Measurements from ENCODE around the gene CLCN5. TPM values are rescaled to one million over a fixed set of nuclear protein-coding genes. Genes with fewer than 3 reads are reported as not detected.
A peak's percentile ranks its signal among the peaks of the same experiment; 100 is the strongest.

The CLCN5 gene
- total RNA-seq, 2 experiments from 2014 or later: 0.61 to 1.6 TPM

GRCh38 chrX:50075630-50076339, 153.4 kb downstream of the CLCN5 start:
- no peak for TF ChIP-seq CTCF (IDR thresholded peaks at IDR 0.05)
- no peaks in the 10 kb centered on the region for H3K4me1 ChIP-seq (ENCODE audit: insufficient read depth, low read length)
- no peaks in the 10 kb centered on the region for H3K27me3 Mint-ChIP-seq

DNA sequence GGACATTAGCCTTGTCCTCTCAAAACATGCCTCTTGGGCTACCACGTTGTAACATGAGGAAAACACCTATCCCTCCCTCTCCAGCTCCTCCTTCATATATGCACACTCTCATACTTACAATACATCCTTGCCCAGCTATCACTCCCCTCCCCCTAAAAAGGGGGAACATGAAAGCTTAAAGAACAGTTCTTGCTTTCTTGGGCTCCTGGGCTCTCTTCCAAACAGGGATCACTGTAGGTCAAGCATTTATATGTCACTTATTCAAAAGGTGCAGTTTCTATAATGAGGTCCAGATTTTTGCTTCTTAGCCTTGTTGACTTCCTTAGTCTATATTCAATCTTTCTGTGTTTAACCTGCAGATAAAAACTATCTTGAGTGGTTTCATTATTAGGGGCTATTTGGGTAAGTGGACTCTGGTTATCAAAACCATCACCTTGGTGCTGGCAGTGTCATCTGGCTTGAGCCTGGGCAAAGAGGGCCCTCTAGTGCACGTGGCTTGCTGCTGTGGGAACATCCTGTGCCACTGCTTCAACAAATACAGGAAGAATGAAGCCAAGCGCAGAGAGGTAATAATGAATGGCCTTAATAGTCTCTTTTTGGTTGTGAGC, 159.0 kb downstream of the CLCN5 start:
- no peak overlapping the region for H3K27ac ChIP-seq (ENCODE audit: low read depth in 1 of 2, low read length in 2 of 2)
- H3K27me3 Mint-ChIP-seq: no peaks in the 10 kb centered on the region

More at GRCh38 chrX:50075630-50076339, 153.4 kb downstream of the CLCN5 start:
- no peaks in the 10 kb centered on the region for H3K9me3 ChIP-seq (ENCODE audit: control insufficient read depth in 1 of 2, insufficient read depth in 1 of 2, low read length in 2 of 2)
- no peak overlapping the region for H3K27ac Mint-ChIP-seq
- DNase-seq: peak in 1 of 14 experiments; percentile 2
- CTCF ChIA-PET: no interaction called here
- H3K36me3 ChIP-seq (ENCODE audit: insufficient read depth, low read length): no peaks in the 10 kb centered on the region
- H3K27me3 ChIP-seq (ENCODE audit: control insufficient read depth in 1 of 2, insufficient read depth in 2 of 2, low read length in 2 of 2): no peaks in the 10 kb centered on the region
- H3K9me3 Mint-ChIP-seq: no peaks in the 10 kb centered on the region
- peaks cover 4% of the 10 kb centered on the region for H3K36me3 Mint-ChIP-seq (ENCODE audit: low read depth)
- POLR2A ChIA-PET: no interaction called here
- no peak overlapping the region for H3K4me3 ChIP-seq (ENCODE audit: low read length)
- ATAC-seq (ENCODE audit: poor library complexity): no peak
- no peak overlapping the region for H3K4me3 Mint-ChIP-seq
- H3K4me1 Mint-ChIP-seq (ENCODE audit: low read depth): no peaks in the 10 kb centered on the region
- H3K27ac ChIP-seq (ENCODE audit: low read depth in 1 of 2, low read length in 2 of 2): no peak overlapping the region
- intact Hi-C loops (cut with DNase I, micrococcal nuclease): no loop called here

GRCh38 chrX:50082741-50083140, 160.3 kb downstream of the CLCN5 start:
- no peaks in the 10 kb centered on the region for H3K36me3 ChIP-seq (ENCODE audit: insufficient read depth, low read length)
- no peaks in the 10 kb centered on the region for H3K27me3 Mint-ChIP-seq
- H3K27me3 ChIP-seq (ENCODE audit: control insufficient read depth in 1 of 2, insufficient read depth in 2 of 2, low read length in 2 of 2): no peaks in the 10 kb centered on the region
- intact Hi-C loops (cut with DNase I, micrococcal nuclease): loop anchor here in 1 of 2 experiments (10.0 kb wide), 1 partner anchor 168 kb away; no protein-coding TSS in a partner anchor
- TF ChIP-seq CTCF (IDR thresholded peaks at IDR 0.05): no peak
- no peak overlapping the region for H3K4me3 ChIP-seq (ENCODE audit: low read length)
- H3K27ac Mint-ChIP-seq: no peak overlapping the region
- no peaks in the 10 kb centered on the region for H3K4me1 Mint-ChIP-seq (ENCODE audit: low read depth)
- ChIA-PET CTCF (no interaction called here), POLR2A (no interaction called here)
- ATAC-seq (ENCODE audit: poor library complexity) (no peak), DNase-seq (no peak)
- H3K36me3 Mint-ChIP-seq (ENCODE audit: low read depth): no peaks in the 10 kb centered on the region
- no peaks in the 10 kb centered on the region for H3K9me3 Mint-ChIP-seq
- H3K9me3 ChIP-seq (ENCODE audit: control insufficient read depth in 1 of 2, insufficient read depth in 1 of 2, low read length in 2 of 2): no peaks in the 10 kb centered on the region
- H3K27ac ChIP-seq (ENCODE audit: low read depth in 1 of 2, low read length in 2 of 2): no peak overlapping the region
- no peaks in the 10 kb centered on the region for H3K4me1 ChIP-seq (ENCODE audit: insufficient read depth, low read length)
- no peak overlapping the region for H3K4me3 Mint-ChIP-seq

More for the DNA sequence above, 159.0 kb downstream of the CLCN5 start:
- H3K27ac Mint-ChIP-seq: no peak overlapping the region
- no peak for TF ChIP-seq CTCF (IDR thresholded peaks at IDR 0.05)
- H3K4me1 Mint-ChIP-seq (ENCODE audit: low read depth): no peaks in the 10 kb centered on the region
- Histone ChIP-seq H3K27me3 (ENCODE audit: control insufficient read depth in 1 of 2, insufficient read depth in 2 of 2, low read length in 2 of 2) (no peaks in the 10 kb centered on the region), H3K9me3 (ENCODE audit: control insufficient read depth in 1 of 2, insufficient read depth in 1 of 2, low read length in 2 of 2) (no peaks in the 10 kb centered on the region), H3K4me1 (ENCODE audit: insufficient read depth, low read length) (no peaks in the 10 kb centered on the region), H3K4me3 (ENCODE audit: low read length) (no peak overlapping the region), H3K36me3 (ENCODE audit: insufficient read depth, low read length) (no peaks in the 10 kb centered on the region)
- ATAC-seq (ENCODE audit: poor library complexity): no peak
- no peak overlapping the region for H3K4me3 Mint-ChIP-seq
- no peaks in the 10 kb centered on the region for H3K9me3 Mint-ChIP-seq
- intact Hi-C loops (cut with DNase I, micrococcal nuclease): loop anchor here in 1 of 2 experiments (10.0 kb wide), 1 partner anchor 167 kb away; no protein-coding TSS in a partner anchor
- no peaks in the 10 kb centered on the region for H3K36me3 Mint-ChIP-seq (ENCODE audit: low read depth)
- ChIA-PET POLR2A (no interaction called here), CTCF (no interaction called here)
- DNase-seq: peak in 2 of 14 experiments; percentile 2 to 3

Measured in CD4-positive, alpha-beta T cell (primary cell).